GM12878 (cell line): ENCODE results near the gene PSMD10. TPM values are rescaled to one million over a fixed set of nuclear protein-coding genes. Genes with fewer than 3 reads are reported as not detected.

Experiments used
- ATAC-seq: fragments of 200-7000 bp; cut with Tn5 transposase; 3 replicates; pipeline ENCODE4 v1.9.1; 2020; ENCODE audit warnings: mild to moderate bottlenecking, moderate library complexity
- BruUV-seq: library from RNA; stranded (reverse); fragments of 400-500 nt; replicated peaks from 2 replicates; lab custom pipeline; 2021; lab: Mats Ljungman, UMichigan
- CTCF ChIA-PET: fragments of 300-600 bp; sonication (Branson Sonifier 250); formaldehyde crosslinking; extraction: SDS; loops from one replicate; lab custom pipeline; 2021; ENCODE audit warnings: inconsistent platforms; lab: Yijun Ruan, JAX
- POLR2A ChIA-PET: fragments of 350-600 bp; formaldehyde crosslinking; extraction: SDS; loops from one replicate; lab custom pipeline; 2021; ENCODE audit warnings: inconsistent platforms; lab: Charles Lee
- RAD21 ChIA-PET: fragments of 300-600 bp; sonication (Branson Sonifier 250); formaldehyde crosslinking; loops from one replicate; lab custom pipeline; 2023; ENCODE audit warnings: antibody characterized with exemption; ENCODE audit not compliant: unreplicated experiment; lab: Charles Lee
- SMC1A ChIA-PET: fragments of 300-600 bp; sonication (Branson Sonifier 250); formaldehyde crosslinking; loops from one replicate; lab custom pipeline; 2023; ENCODE audit not compliant: unreplicated experiment, uncharacterized antibody; lab: Charles Lee
- DNase-seq: peaks from one replicate; pipeline ENCODE4 v3.0.0-alpha.2; 2011; ENCODE audit warnings: low read depth, low spot score
- FAIRE-seq: peaks from 3 replicates; lab custom pipeline; 2011; peaks lifted over from hg19 to GRCh38; lab: Jason Lieb, UNC
- H2AFZ ChIP-seq: 2 replicates; pipeline ENCODE4 v1.6.0; 2011; ENCODE audit warnings: low read depth, low read length, control low read depth; ENCODE audit not compliant: control insufficient read depth
- H3K27ac ChIP-seq: 2 replicates; pipeline ENCODE4 v1.5.1; 2011; ENCODE audit warnings: control low read depth; ENCODE audit not compliant: control insufficient read depth, insufficient read depth
- H3K27me3 ChIP-seq, 2 experiments: replicated peaks in 1 of 2; 2 replicates each; pipeline versions ENCODE4 v1.6.0 to v1.6.1; 2011; ENCODE audit warnings: low read length in 1 of 2; ENCODE audit not compliant: control insufficient read depth in 2 of 2, insufficient read depth in 2 of 2
- H3K36me3 ChIP-seq, 2 experiments: 2 replicates each; pipeline ENCODE4 v1.5.1; 2011; ENCODE audit warnings: low read length in 1 of 2; ENCODE audit not compliant: control insufficient read depth in 2 of 2, insufficient read depth in 2 of 2
- H3K4me1 ChIP-seq: 2 replicates; pipeline ENCODE4 v1.6.1; 2011; ENCODE audit warnings: mild to moderate bottlenecking, low read length, moderate library complexity, mixed read lengths; ENCODE audit not compliant: control insufficient read depth, insufficient read depth
- H3K4me2 ChIP-seq: 2 replicates; pipeline ENCODE4 v1.6.0; 2011; ENCODE audit warnings: control low read depth; ENCODE audit not compliant: control insufficient read depth, insufficient read depth
- H3K4me3 ChIP-seq: fragments of 200-600 bp; sonication (generic); 2 replicates; pipeline ENCODE4 v1.5.1; 2016
- H3K79me2 ChIP-seq: 2 replicates; pipeline ENCODE4 v1.6.0; 2011; ENCODE audit warnings: low read length; ENCODE audit not compliant: control insufficient read depth, insufficient read depth
- H3K9ac ChIP-seq: 2 replicates; pipeline ENCODE4 v1.8.0; 2011; ENCODE audit warnings: low read length, control low read depth, mixed read lengths; ENCODE audit not compliant: control insufficient read depth, insufficient read depth
- H3K9me3 ChIP-seq: replicated peaks from 3 replicates; pipeline ENCODE4 v1.5.1; 2011; ENCODE audit warnings: mild to moderate bottlenecking, low read length; ENCODE audit not compliant: control insufficient read depth, insufficient read depth
- H4K20me1 ChIP-seq: 2 replicates; pipeline ENCODE4 v1.6.0; 2011; ENCODE audit not compliant: control insufficient read depth, insufficient read depth
- BMI1 ChIP-seq: fragments of 450-650 bp; IDR thresholded peaks from 2 replicates; pipeline ENCODE4 v1.6.1; 2016; ENCODE audit warnings: mild to moderate bottlenecking, moderate library complexity, borderline replicate concordance
- CEBPB ChIP-seq, 2 experiments: fragments of 150-350 bp in 1 of 2; IDR thresholded peaks; 2 replicates each; pipeline ENCODE4 v1.6.1; 2012 to 2014; ENCODE audit warnings: low read depth in 2 of 2, low read length in 2 of 2, borderline replicate concordance in 1 of 2, inconsistent platforms in 1 of 2
- ESRRA ChIP-seq: IDR thresholded peaks from 2 replicates; pipeline ENCODE4 v1.6.1; 2012; ENCODE audit warnings: mild to moderate bottlenecking, low read length, improper control_type of control experiment
- FOXK2 ChIP-seq: fragments of 450-650 bp; IDR thresholded peaks from 2 replicates; pipeline ENCODE4 v1.6.1; 2017; ENCODE audit warnings: mild to moderate bottlenecking, moderate library complexity
- HCFC1 ChIP-seq: fragments of 150-350 bp; IDR thresholded peaks from 2 replicates; pipeline ENCODE4 v1.6.1; 2014; ENCODE audit warnings: low read length
- IRF4 ChIP-seq: IDR thresholded peaks from 2 replicates; pipeline ENCODE4 v1.6.1; 2011; ENCODE audit warnings: low read depth, low read length
- MYC ChIP-seq: IDR thresholded peaks from 2 replicates; pipeline ENCODE4 v1.6.1; 2011; ENCODE audit warnings: mild to moderate bottlenecking, low read length, moderate library complexity, inconsistent platforms; ENCODE audit not compliant: insufficient read depth, insufficient replicate concordance, insufficient read length, severe bottlenecking
- RAD21 ChIP-seq: IDR thresholded peaks from 2 replicates; pipeline ENCODE4 v1.6.1; 2011; ENCODE audit warnings: mild to moderate bottlenecking, low read depth, low read length, moderate library complexity; ENCODE audit not compliant: insufficient read depth
- RUNX3 ChIP-seq: IDR thresholded peaks from 2 replicates; pipeline ENCODE4 v1.6.1; 2012; ENCODE audit warnings: low read length, inconsistent platforms
- TCF12 ChIP-seq: IDR thresholded peaks from 2 replicates; pipeline ENCODE4 v1.6.1; 2011; ENCODE audit warnings: low read depth, mild to moderate bottlenecking, low read length
- USF2 ChIP-seq: IDR thresholded peaks from 2 replicates; pipeline ENCODE4 v1.6.1; 2011; ENCODE audit warnings: low read depth, low read length, improper control_type of control experiment, borderline replicate concordance
- YBX1 ChIP-seq: fragments of 450-650 bp; IDR thresholded peaks from 2 replicates; pipeline ENCODE4 v1.6.1; 2016; ENCODE audit warnings: antibody characterized with exemption
- ZNF217 ChIP-seq: fragments of 450-650 bp; IDR thresholded peaks from 2 replicates; pipeline ENCODE4 v1.6.1; 2017; ENCODE audit warnings: antibody characterized with exemption, mild to moderate bottlenecking
- ZNF687 ChIP-seq: fragments of 450-650 bp; IDR thresholded peaks from 2 replicates; pipeline ENCODE4 v1.6.1; 2017; ENCODE audit warnings: mild to moderate bottlenecking, moderate library complexity
- WGBS: methylation state at CpG from one replicate; pipeline ENCODE4 v1.1.6; 2016; ENCODE audit warnings: low lambda C conversion rate; ENCODE audit not compliant: insufficient replicate concordance, insufficient coverage; ENCODE audit errors: missing lambda C conversion rate; 5-methylcytosine and 5-hydroxymethylcytosine counted together
- in situ Hi-C: fragments of 300-500 bp; cut with MboI; formaldehyde crosslinking; loops from 9 replicates; pipeline ENCODE4 v1.14.3; 2018; ENCODE audit warnings: mixed read lengths
- intact Hi-C: fragments of 100-400 bp; cut with micrococcal nuclease; formaldehyde crosslinking; loops from one replicate; pipeline ENCODE4 v1.14.2; 2022; ENCODE audit not compliant: unreplicated experiment
- polyA plus RNA-seq, 11 experiments: library from polyadenylated mRNA; depleted of rRNA in 4 of 11; unstranded in 6 of 11; stranded (reverse) in 5 of 11; fragments of >200 nt; fragmentation: Nextera tagmentation in 4 of 11; fragmentation: Illumina TruSeq in 1 of 11; extraction: Ambion mirVana in 4 of 11; extraction: Trizol in 1 of 11; gene quantifications; 1 replicate in 1 of 11; 2 replicates in 10 of 11; pipeline versions ENCODE4 v1.2.1 to v1.2.3, GENCODE V29; 2011 to 2016; ENCODE audit warnings: inconsistent platforms in 2 of 11, missing spikeins in 2 of 11, low read depth in 1 of 11
- total RNA-seq, 4 experiments: library from RNA; depleted of rRNA in 3 of 4; stranded (reverse); fragments of >200 nt in 3 of 4; fragmentation: Illumina TruSeq in 1 of 4; extraction: Trizol in 1 of 4; gene quantifications; 2 replicates each; pipeline versions ENCODE4 v1.2.1 to v1.2.3, GENCODE V29; 2013 to 2021
- TF ChIP-seq, protein P1 (sequence below): fragments of 150-350 bp; IDR thresholded peaks from 2 replicates; pipeline ENCODE4 v1.6.1; 2016; ENCODE audit warnings: low read depth, low read length

The PSMD10 gene
- total and polyA plus RNA-seq, 10 of the 15 experiments (the other 5 are each of a cell fraction or from before 2014, with no cell fraction given) = 46.9 to 152 (median 75.4) TPM

GRCh38 chrX:108044554-108045256, 46.6 kb downstream of the PSMD10 start, which contains the start of gene VSIG1:
Gene VSIG1 (plus strand): TSS chrX:108045065. CDS start chrX:108045131, 66 bp downstream.
- no TSS peak for BruUV-seq
- whole genome bisulfite sequencing = 38% methylated on average over 10 of the region's 10 CpGs
- H2AFZ ChIP-seq = no peak within 1 kb of the TSS
- ChIA-PET RAD21 (no interaction called here), CTCF (no interaction called here), SMC1A (interaction anchor here (1.1 kb wide), 1 partner anchor 43 kb away, joined by 3 read pairs; no protein-coding TSS in a partner anchor), POLR2A (no interaction called here)
- in situ Hi-C loops (no loop called here), intact Hi-C loops (no loop called here)
- no peak within 1 kb of the TSS for H3K4me2 ChIP-seq
- no peak within 1 kb of the TSS for H3K27ac ChIP-seq
- H3K4me3 ChIP-seq = no peak within 1 kb of the TSS
- H3K4me1 ChIP-seq = no peaks in the 10 kb centered on the region
- no peaks in the 10 kb centered on the region for H3K9me3 ChIP-seq
- H3K9ac ChIP-seq = no peak within 1 kb of the TSS
- FAIRE-seq = no peak
- ATAC-seq = no peak
- H3K27me3 ChIP-seq = no peaks in the 10 kb centered on the region; a peak in 1 of 4 replicates
- H4K20me1 ChIP-seq = no peaks in the 10 kb centered on the region
- H3K79me2 ChIP-seq = no peaks in the 10 kb centered on the region
- no peaks in the 10 kb centered on the region for H3K36me3 ChIP-seq
- DNase-seq = no peak
- TF ChIP-seq RAD21 = no peak
- no peak for TF ChIP-seq TCF12
- no peak for TF ChIP-seq ESRRA
- TF ChIP-seq IRF4 = no peak
- no peak for TF ChIP-seq ZNF687
- TF ChIP-seq HCFC1 = no peak
- no peak for TF ChIP-seq MYC
- TF ChIP-seq USF2 = no peak
- no peak for TF ChIP-seq CEBPB (IDR thresholded peaks at IDR 0.05; ENCODE audit: borderline replicate concordance in 1 of 2, low read depth in 2 of 2, low read length in 2 of 2)
- no peak for TF ChIP-seq BMI1
- TF ChIP-seq YBX1 = no peak
- TF ChIP-seq, protein P1, sequence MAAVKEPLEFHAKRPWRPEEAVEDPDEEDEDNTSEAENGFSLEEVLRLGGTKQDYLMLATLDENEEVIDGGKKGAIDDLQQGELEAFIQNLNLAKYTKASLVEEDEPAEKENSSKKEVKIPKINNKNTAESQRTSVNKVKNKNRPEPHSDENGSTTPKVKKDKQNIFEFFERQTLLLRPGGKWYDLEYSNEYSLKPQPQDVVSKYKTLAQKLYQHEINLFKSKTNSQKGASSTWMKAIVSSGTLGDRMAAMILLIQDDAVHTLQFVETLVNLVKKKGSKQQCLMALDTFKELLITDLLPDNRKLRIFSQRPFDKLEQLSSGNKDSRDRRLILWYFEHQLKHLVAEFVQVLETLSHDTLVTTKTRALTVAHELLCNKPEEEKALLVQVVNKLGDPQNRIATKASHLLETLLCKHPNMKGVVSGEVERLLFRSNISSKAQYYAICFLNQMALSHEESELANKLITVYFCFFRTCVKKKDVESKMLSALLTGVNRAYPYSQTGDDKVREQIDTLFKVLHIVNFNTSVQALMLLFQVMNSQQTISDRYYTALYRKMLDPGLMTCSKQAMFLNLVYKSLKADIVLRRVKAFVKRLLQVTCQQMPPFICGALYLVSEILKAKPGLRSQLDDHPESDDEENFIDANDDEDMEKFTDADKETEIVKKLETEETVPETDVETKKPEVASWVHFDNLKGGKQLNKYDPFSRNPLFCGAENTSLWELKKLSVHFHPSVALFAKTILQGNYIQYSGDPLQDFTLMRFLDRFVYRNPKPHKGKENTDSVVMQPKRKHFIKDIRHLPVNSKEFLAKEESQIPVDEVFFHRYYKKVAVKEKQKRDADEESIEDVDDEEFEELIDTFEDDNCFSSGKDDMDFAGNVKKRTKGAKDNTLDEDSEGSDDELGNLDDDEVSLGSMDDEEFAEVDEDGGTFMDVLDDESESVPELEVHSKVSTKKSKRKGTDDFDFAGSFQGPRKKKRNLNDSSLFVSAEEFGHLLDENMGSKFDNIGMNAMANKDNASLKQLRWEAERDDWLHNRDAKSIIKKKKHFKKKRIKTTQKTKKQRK = no peak
- TF ChIP-seq RUNX3 = no peak
- TF ChIP-seq FOXK2 = no peak
- no peak for TF ChIP-seq ZNF217
